ENCODE measurements around the gene TNFRSF25.

- TF ChIP-seq CTCF (conservative IDR thresholded peaks at IDR 0.05; ENCODE audit: low read depth in 2 of 2) (no peak), NANOG (IDR thresholded peaks at IDR 0.05; ENCODE audit: borderline replicate concordance) (no peak), EZH2 (IDR thresholded peaks at IDR 0.05; ENCODE audit: low read depth, unreplicated experiment) (no peak), POLR2AphosphoS5 (IDR thresholded peaks at IDR 0.05; ENCODE audit: low read depth) (no peak), REST (IDR thresholded peaks at IDR 0.05; ENCODE audit: unreplicated experiment) (no peak), CREB1 (CRISPR knock-in tag; IDR thresholded peaks at IDR 0.05; ENCODE audit: low read depth) (no peak), EZH2phosphoT487 (IDR thresholded peaks at IDR 0.05; ENCODE audit: unreplicated experiment) (no peak), JUNB (IDR thresholded peaks at IDR 0.05; ENCODE audit: unreplicated experiment) (no peak), ETS1 (IDR thresholded peaks at IDR 0.05) (no peak), ZNF114 (CRISPR knock-in tag; IDR thresholded peaks at IDR 0.05) (no peak), STAT1 (IDR thresholded peaks at IDR 0.05; ENCODE audit: unreplicated experiment) (no peak), ZNF331 (CRISPR knock-in tag; IDR thresholded peaks at IDR 0.05; ENCODE audit: low read depth) (no peak)
These were observed 1.1 kb downstream of the TNFRSF25 start for GRCh38 chr1:6464915-6465314.

All from GM23338 (cell line).